LNCAP (cell line): Measurements from ENCODE around the gene TMED9.

Experiments used
- CTCF ChIP-seq: fragments of 450-650 bp; IDR thresholded peaks from 2 replicates; pipeline ENCODE4 v1.5.1; 2017; ENCODE audit warnings: mild to moderate bottlenecking

The TMED9 gene

DNA sequence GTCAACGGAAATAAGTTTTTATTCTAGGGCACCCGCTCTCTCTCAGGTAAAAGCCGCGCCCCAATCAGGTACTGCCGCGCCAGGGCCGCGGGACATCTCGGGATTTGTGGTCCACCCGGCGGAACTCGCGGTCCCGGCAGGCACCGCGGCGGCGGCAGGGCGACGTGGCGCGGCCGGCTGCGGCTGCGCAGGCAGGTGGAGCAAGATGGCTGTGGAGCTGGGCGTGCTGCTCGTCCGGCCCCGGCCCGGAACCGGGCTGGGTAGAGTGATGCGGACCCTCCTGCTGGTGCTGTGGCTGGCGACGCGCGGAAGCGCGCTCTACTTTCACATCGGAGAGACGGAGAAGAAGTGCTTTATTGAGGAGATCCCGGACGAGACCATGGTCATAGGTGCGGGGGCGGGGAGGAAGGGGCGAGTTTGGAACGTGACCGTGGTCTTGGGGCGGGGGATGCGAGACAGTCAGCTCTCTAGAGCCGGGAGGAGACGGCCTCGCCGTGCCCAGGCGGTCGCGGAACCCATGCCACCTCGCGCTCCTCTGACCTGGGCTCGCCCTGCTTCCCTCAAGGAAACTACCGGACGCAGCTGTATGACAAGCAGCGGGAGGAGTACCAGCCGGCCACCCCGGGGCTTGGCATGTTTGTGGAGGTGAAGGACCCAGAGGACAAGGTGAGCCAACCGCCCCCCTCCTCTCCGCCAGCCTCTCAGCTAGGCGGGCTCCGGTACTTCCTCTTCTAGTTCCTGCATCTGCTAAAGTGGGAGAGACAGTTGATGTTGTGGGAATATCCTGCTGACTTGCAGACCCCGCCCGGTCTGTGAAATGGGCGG is at the start of gene TMED9:
Gene TMED9, plus strand, starts transcription at position 194 of the 825 bp plus-strand sequence. Its CDS starts 12 bp downstream, at position 206.
- TF ChIP-seq CTCF = no peak

DNA sequence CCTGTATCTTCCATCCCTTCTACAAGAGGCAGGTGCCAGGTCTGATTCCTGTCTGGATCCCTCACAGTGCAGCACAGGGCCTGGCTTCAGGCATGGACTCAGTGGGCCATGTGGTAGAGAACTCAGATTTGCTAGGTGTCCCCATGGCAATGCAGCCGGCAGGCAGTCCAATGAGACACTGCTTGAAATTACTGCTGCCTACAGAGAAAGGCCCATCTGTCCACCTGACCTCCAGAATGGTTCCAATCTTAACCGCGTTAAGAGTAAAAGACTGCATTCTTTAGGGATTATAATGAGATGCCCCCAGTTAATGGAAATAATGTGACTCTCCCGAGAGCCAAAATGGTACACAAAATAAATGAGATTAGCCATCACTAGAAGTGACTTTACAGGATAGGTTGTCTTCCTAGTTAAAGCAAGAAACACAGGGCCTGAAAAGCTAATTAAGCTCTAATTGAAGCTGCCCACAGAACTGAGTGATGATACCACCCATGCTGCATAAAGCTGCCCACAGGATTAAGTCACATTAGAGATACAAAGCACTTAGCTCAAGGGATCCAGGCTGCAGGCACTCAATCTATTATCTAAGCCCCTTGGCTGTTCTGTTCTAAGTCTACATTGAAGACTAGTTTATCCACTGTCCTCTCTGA is 49.1 kb upstream of the TMED9 start:
- TF ChIP-seq CTCF = no peak

DNA sequence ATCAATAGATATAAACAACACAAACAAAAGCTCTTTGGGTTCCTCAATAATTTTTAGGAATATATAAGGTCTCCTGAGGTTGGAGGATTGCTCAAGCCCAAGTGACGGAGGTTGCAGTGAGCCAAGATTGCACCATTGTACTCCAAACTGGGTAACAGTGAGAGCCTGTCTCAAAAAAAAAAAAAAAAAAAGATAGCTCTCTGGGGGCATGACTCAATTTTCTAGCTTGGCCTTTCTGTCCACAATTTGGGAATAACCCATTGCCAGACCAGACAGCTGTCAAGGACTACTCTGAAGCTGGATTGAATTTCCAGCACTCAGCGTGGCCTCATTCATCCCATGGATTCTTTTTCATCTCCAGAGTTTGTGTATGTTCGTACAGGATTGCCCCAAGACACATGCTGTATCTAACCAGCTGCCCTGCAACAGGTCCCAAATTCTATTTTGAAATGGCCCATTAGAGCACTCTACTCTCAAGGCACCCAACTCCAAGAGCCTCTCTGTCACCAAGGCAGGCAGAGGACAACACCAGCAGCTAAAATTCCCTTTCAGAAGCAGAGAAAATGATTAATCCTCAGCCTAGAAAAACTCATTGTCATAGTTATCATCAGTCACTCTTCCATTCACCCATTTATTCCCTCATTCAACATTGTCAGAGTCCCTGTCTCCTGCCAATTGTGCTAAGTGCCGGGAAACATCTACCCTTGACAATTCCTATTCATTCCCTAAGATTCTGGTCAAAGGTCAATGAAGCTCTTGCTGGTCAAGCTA is 46.3 kb upstream of the TMED9 start:
- TF ChIP-seq CTCF = no peak

GRCh38 chr5:177546258-177546741 is 45.7 kb upstream of the TMED9 start:
- no peak for TF ChIP-seq CTCF

GRCh38 chr5:177547736-177548135 is 44.3 kb upstream of the TMED9 start:
- TF ChIP-seq CTCF = no peak

DNA sequence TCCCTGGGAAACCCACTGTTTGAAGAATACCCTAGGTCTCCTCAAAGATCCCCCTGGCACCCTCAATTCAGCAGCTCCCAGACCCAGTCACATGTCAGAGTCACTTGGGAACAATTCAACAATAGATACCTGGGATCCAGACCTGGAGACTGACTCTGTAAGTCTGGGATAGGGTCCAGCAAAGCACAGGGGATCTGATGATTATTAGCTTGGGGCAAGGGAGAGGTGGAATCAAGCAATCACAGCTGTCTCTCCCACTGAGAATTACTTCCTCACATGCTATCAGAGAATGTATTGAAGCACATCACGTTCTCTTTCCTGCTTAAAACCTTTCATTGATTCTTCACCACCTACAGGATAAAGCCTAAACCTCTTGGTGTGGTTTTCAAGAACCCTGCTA is 43.5 kb upstream of the TMED9 start:
- no peak for TF ChIP-seq CTCF

DNA sequence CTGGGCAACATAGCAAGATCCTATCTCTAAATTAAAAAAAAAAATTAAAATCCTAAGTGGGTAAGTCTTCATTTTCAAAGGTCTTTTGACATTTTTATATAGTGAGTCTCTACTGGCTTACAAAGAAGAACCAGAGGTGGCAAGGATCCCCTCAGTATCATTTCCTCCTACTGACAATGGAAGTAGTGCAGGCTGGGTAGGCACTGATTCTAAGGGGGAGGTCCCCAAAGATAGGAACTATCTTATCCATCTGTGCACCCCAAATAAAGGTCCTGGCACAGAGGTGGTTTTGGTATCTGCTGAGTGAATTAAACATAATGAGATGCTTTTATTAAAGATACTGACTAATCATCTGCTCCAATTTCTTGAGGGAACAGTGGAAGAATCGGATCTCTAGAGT is 41.9 kb upstream of the TMED9 start:
- TF ChIP-seq CTCF = no peak
